OCI-LY7 (cell line): ENCODE results near the gene FBLN1. TPM values are rescaled to one million over a fixed set of nuclear protein-coding genes. Genes with fewer than 3 reads are reported as not detected.

Source experiments
- BruUV-seq: library from RNA; stranded (reverse); fragments of 400-500 nt; replicated peaks from 2 replicates; lab custom pipeline; 2021; lab: Mats Ljungman, UMichigan
- CTCF ChIA-PET: fragments of 300-600 bp; sonication (Branson Sonifier 250); formaldehyde crosslinking; loops from one replicate; lab custom pipeline; 2022; ENCODE audit warnings: antibody characterized with exemption; ENCODE audit not compliant: unreplicated experiment; lab: Charles Lee
- POLR2A ChIA-PET: fragments of 300-600 bp; sonication (Branson Sonifier 250); formaldehyde crosslinking; loops from one replicate; lab custom pipeline; 2022; ENCODE audit warnings: antibody characterized with exemption; lab: Charles Lee
- DNase-seq: peaks from one replicate; pipeline ENCODE4 v3.0.0-alpha.2; 2015; ENCODE audit warnings: low spot score
- H2AFZ ChIP-seq: fragments of 200-600 bp; sonication (generic), shearing (Covaris generic); 2 replicates; pipeline ENCODE4 v1.6.1; 2014; ENCODE audit warnings: mild to moderate bottlenecking, antibody characterized with exemption, low read length, moderate library complexity
- H3K27ac ChIP-seq: fragments of 200-600 bp; sonication (generic); 2 replicates; pipeline ENCODE4 v1.5.1; 2014; ENCODE audit warnings: mixed run types, low read depth, mild to moderate bottlenecking, moderate library complexity, low read length, inconsistent platforms; ENCODE audit not compliant: poor library complexity, severe bottlenecking
- H3K36me3 ChIP-seq: fragments of 200-600 bp; sonication (generic); 2 replicates; pipeline ENCODE4 v1.6.1; 2014; ENCODE audit warnings: mild to moderate bottlenecking, antibody characterized with exemption, low read length, moderate library complexity, mixed read lengths; ENCODE audit not compliant: insufficient read depth
- H3K4me1 ChIP-seq: fragments of 200-600 bp; sonication (generic); 2 replicates; pipeline ENCODE4 v1.5.1; 2014; ENCODE audit warnings: mild to moderate bottlenecking, low read length; ENCODE audit not compliant: insufficient read depth, poor library complexity, severe bottlenecking
- H3K4me2 ChIP-seq: fragments of 200-600 bp; sonication (generic); 2 replicates; pipeline ENCODE4 v1.6.1; 2014; ENCODE audit warnings: mild to moderate bottlenecking, low read length
- H3K4me3 ChIP-seq: fragments of 200-600 bp; sonication (generic); 2 replicates; pipeline ENCODE4 v1.5.1; 2014; ENCODE audit warnings: mild to moderate bottlenecking, low read depth, low read length; ENCODE audit not compliant: poor library complexity, severe bottlenecking
- H3K79me2 ChIP-seq: fragments of 200-600 bp; sonication (generic); 2 replicates; pipeline ENCODE4 v1.6.1; 2016; ENCODE audit warnings: low read depth, mild to moderate bottlenecking, low read length, moderate library complexity, mixed read lengths; ENCODE audit not compliant: insufficient read depth
- H3K9me2 ChIP-seq: fragments of 200-600 bp; sonication (generic); 2 replicates; pipeline ENCODE4 v1.6.1; 2016; ENCODE audit warnings: mild to moderate bottlenecking, low read length, mixed read lengths; ENCODE audit not compliant: insufficient read depth
- H3K9me3 ChIP-seq: fragments of 200-600 bp; sonication (generic); 2 replicates; pipeline ENCODE4 v1.6.1; 2014; ENCODE audit warnings: mild to moderate bottlenecking, mixed run types, low read length, mixed read lengths
- H4K20me1 ChIP-seq: fragments of 200-600 bp; sonication (generic); 2 replicates; pipeline ENCODE4 v1.6.1; 2014; ENCODE audit warnings: mild to moderate bottlenecking, antibody characterized with exemption, low read length, moderate library complexity, mixed read lengths; ENCODE audit not compliant: insufficient read depth
- EZH2phosphoT487 ChIP-seq: fragments of 200-600 bp; sonication (generic); IDR thresholded peaks from 2 replicates; pipeline ENCODE4 v1.6.1; 2018; ENCODE audit warnings: low read depth, borderline replicate concordance, mild to moderate bottlenecking, mixed run types, antibody characterized with exemption, low read length, moderate library complexity, mixed read lengths
- intact Hi-C: fragments of 100-400 bp; cut with micrococcal nuclease; formaldehyde crosslinking; loops from one replicate; pipeline ENCODE4 v1.10.0; 2022; ENCODE audit not compliant: unreplicated experiment
- total RNA-seq, 2 experiments: library from RNA; depleted of rRNA in 1 of 2; stranded (reverse); fragments of >200 nt in 1 of 2; shearing (Covaris generic) in 1 of 2; gene quantifications; 2 replicates each; pipeline ENCODE4 v1.2.3, GENCODE V29; 2014 to 2022
- TF ChIP-seq, protein P1 (sequence below): fragments of 200-600 bp; sonication (generic); conservative IDR thresholded peaks from 2 replicates; pipeline ENCODE4 v1.5.1; 2014; ENCODE audit warnings: mild to moderate bottlenecking, antibody characterized with exemption, low read length, moderate library complexity, mixed read lengths

FBLN1 gene
- total RNA-seq, 2 experiments from 2014 or later, result not detected

DNA sequence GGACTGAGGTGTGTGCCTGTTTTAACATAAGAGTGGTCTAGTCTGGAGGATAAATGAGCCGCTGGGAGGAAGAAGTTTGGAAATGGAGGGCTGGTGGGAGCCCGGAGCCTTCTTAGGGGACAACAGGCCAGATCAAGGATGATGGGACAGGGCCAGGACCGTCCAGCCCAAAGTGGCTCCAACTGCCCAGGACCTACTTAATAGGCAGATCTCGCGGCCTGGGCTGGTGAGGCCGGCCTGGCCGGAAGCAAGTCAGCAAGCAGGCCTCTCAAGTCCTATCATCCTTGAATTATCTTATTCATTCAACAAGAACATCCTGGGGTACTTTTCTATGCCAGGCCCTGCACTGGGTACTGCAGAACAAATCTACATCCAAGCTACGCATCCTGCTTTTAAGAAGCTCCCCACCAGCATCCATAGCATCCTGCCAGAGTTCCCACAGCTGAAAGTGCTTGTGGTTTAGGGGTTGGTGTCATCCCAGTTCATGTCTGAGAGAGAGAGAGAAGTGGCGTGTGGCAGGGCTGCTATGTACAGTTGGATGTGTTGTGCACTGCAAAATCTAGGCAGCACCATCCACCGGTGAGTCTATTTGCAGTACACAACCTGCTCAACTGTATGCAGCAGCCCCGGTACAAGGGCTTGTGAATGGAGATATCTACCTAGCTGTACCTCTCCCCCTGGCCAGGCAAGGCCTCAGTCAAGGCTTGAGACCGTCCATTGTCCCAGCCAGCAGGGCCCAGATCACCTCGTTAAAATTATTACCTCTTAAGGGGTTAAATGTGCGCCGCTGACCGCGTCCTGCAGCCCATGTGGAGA is 82.1 kb downstream of the FBLN1 start:
- no peak for TF ChIP-seq EZH2phosphoT487
- TF ChIP-seq, protein P1, sequence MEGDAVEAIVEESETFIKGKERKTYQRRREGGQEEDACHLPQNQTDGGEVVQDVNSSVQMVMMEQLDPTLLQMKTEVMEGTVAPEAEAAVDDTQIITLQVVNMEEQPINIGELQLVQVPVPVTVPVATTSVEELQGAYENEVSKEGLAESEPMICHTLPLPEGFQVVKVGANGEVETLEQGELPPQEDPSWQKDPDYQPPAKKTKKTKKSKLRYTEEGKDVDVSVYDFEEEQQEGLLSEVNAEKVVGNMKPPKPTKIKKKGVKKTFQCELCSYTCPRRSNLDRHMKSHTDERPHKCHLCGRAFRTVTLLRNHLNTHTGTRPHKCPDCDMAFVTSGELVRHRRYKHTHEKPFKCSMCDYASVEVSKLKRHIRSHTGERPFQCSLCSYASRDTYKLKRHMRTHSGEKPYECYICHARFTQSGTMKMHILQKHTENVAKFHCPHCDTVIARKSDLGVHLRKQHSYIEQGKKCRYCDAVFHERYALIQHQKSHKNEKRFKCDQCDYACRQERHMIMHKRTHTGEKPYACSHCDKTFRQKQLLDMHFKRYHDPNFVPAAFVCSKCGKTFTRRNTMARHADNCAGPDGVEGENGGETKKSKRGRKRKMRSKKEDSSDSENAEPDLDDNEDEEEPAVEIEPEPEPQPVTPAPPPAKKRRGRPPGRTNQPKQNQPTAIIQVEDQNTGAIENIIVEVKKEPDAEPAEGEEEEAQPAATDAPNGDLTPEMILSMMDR, result no peak
- ChIA-PET CTCF (no interaction called here), POLR2A (no interaction called here)
- Histone ChIP-seq H3K4me1 (peaks cover 20% of the 10 kb centered on the region), H3K4me2 (peak overlapping the region; percentile 42), H3K9me3 (no peaks in the 10 kb centered on the region), H4K20me1 (no peaks in the 10 kb centered on the region), H3K9me2 (no peaks in the 10 kb centered on the region), H3K79me2 (no peaks in the 10 kb centered on the region), H2AFZ (peak overlapping the region; percentile 26; the same call in 1 of the 2 replicates), H3K36me3 (no peaks in the 10 kb centered on the region), H3K27ac (no peak overlapping the region), H3K4me3 (no peak overlapping the region)
- BruUV-seq, result no TSS peak
- intact Hi-C loops, result loop anchor here (5.0 kb wide), 1 partner anchor 57 kb away; no protein-coding TSS in a partner anchor
- no peak for DNase-seq

- no peak for DNase-seq
- H3K27ac ChIP-seq, result no peak overlapping the region
- no peaks in the 10 kb centered on the region for H4K20me1 ChIP-seq
- POLR2A ChIA-PET, result no interaction called here
- H3K9me2 ChIP-seq, result no peaks in the 10 kb centered on the region
- BruUV-seq, result no TSS peak
- H3K4me1 ChIP-seq, result peaks cover 20% of the 10 kb centered on the region
- no peaks in the 10 kb centered on the region for H3K36me3 ChIP-seq
- H3K9me3 ChIP-seq, result no peaks in the 10 kb centered on the region
- H2AFZ ChIP-seq, result no peak overlapping the region
- no peak overlapping the region for H3K4me2 ChIP-seq
- TF ChIP-seq, protein P1, result no peak
- TF ChIP-seq EZH2phosphoT487, result no peak
- no peaks in the 10 kb centered on the region for H3K79me2 ChIP-seq
- CTCF ChIA-PET, result no interaction called here
- H3K4me3 ChIP-seq, result no peak overlapping the region
- intact Hi-C loops, result no loop called here
Measured at GRCh38 chr22:45585437-45585755, 82.7 kb downstream of the FBLN1 start.

GRCh38 chr22:45585946-45586540 is 83.4 kb downstream of the FBLN1 start:
- no peaks in the 10 kb centered on the region for H4K20me1 ChIP-seq
- H3K4me3 ChIP-seq, result no peak overlapping the region
- H3K4me1 ChIP-seq, result peaks cover 20% of the 10 kb centered on the region
- H2AFZ ChIP-seq, result no peak overlapping the region
- no TSS peak for BruUV-seq
- H3K9me3 ChIP-seq, result no peaks in the 10 kb centered on the region
- no peaks in the 10 kb centered on the region for H3K79me2 ChIP-seq
- no peaks in the 10 kb centered on the region for H3K9me2 ChIP-seq
- POLR2A ChIA-PET, result no interaction called here
- CTCF ChIA-PET, result no interaction called here
- H3K27ac ChIP-seq, result no peak overlapping the region
- no peak overlapping the region for H3K4me2 ChIP-seq
- no peak for TF ChIP-seq EZH2phosphoT487
- TF ChIP-seq, protein P1, result no peak
- intact Hi-C loops, result no loop called here
- no peaks in the 10 kb centered on the region for H3K36me3 ChIP-seq
- no peak for DNase-seq
